Rectal smooth muscle tissue (tissue), 1 donor: Measurements from ENCODE around the gene XRN2.
"Not testable (repeated sequence)": the region's sequence is repeated elsewhere in the genome, so short reads cannot be mapped to it uniquely, and the experiment has no call there.

Experiments
- H3K27ac ChIP-seq: one replicate; pipeline ENCODE4 v1.7.0; 2013; ENCODE audit warnings: low read depth, low read length, inconsistent platforms
- H3K27me3 ChIP-seq: one replicate; pipeline ENCODE4 v1.7.0; 2013; ENCODE audit warnings: low read length; ENCODE audit not compliant: control insufficient read depth, insufficient read depth
- H3K36me3 ChIP-seq: one replicate; pipeline ENCODE4 v1.7.0; 2013; ENCODE audit warnings: low read length; ENCODE audit not compliant: control insufficient read depth, insufficient read depth
- H3K4me1 ChIP-seq: one replicate; pipeline ENCODE4 v1.7.0; 2013; ENCODE audit warnings: low read length; ENCODE audit not compliant: control insufficient read depth, insufficient read depth
- H3K4me3 ChIP-seq: one replicate; pipeline ENCODE4 v1.7.0; 2013; ENCODE audit warnings: low read length
- H3K9ac ChIP-seq: one replicate; pipeline ENCODE4 v1.7.0; 2013; ENCODE audit warnings: low read length

XRN2 gene

GRCh38 chr20:21396599-21397340, 93.6 kb downstream of the XRN2 start:
- Histone ChIP-seq H3K27me3 (peaks cover 33% of the 10 kb centered on the region), H3K36me3 (no peaks in the 10 kb centered on the region), H3K4me1 (no peaks in the 10 kb centered on the region), H3K4me3 (peak overlapping the region; percentile 8), H3K27ac (no peak overlapping the region), H3K9ac (no peak overlapping the region)

GRCh38 chr20:21397341-21398108, 94.4 kb downstream of the XRN2 start, which contains the start of gene NKX2-4:
Gene NKX2-4, minus strand, starts transcription at chr20:21397526. Its CDS starts 127 bp downstream, at chr20:21397399.
- Histone ChIP-seq H3K36me3 (no peaks in the 10 kb centered on the region), H3K27me3 (peaks cover 32% of the 10 kb centered on the region), H3K27ac (no peak within 1 kb of the TSS), H3K4me3 (peak within 1 kb of the TSS; percentile 8), H3K9ac (no peak within 1 kb of the TSS), H3K4me1 (no peaks in the 10 kb centered on the region)

GRCh38 chr20:21398109-21399004, 95.2 kb downstream of the XRN2 start:
- no peaks in the 10 kb centered on the region for H3K36me3 ChIP-seq
- H3K27ac ChIP-seq: no peak overlapping the region
- H3K4me3 ChIP-seq: no peak overlapping the region
- H3K27me3 ChIP-seq: peaks cover 27% of the 10 kb centered on the region
- H3K4me1 ChIP-seq: no peaks in the 10 kb centered on the region
- no peak overlapping the region for H3K9ac ChIP-seq

- H3K4me3 ChIP-seq: no peak overlapping the region
- peaks cover 24% of the 10 kb centered on the region for H3K27me3 ChIP-seq
- no peak overlapping the region for H3K9ac ChIP-seq
- H3K27ac ChIP-seq: no peak overlapping the region
- no peaks in the 10 kb centered on the region for H3K4me1 ChIP-seq
- H3K36me3 ChIP-seq: no peaks in the 10 kb centered on the region
Measured at GRCh38 chr20:21399005-21399475, 95.9 kb downstream of the XRN2 start.

- no peak overlapping the region for H3K27ac ChIP-seq
- H3K9ac ChIP-seq: no peak overlapping the region
- H3K36me3 ChIP-seq: no peaks in the 10 kb centered on the region
- peaks cover 2% of the 10 kb centered on the region for H3K27me3 ChIP-seq
- no peaks in the 10 kb centered on the region for H3K4me1 ChIP-seq
- H3K4me3 ChIP-seq: no peak overlapping the region
Measured at GRCh38 chr20:21411725-21412124, 108.6 kb downstream of the XRN2 start.

- not testable (repeated sequence) for H3K9ac ChIP-seq, H3K36me3 ChIP-seq, H3K27ac ChIP-seq, H3K27me3 ChIP-seq, H3K4me1 ChIP-seq, H3K4me3 ChIP-seq
Measured at GRCh38 chr20:21413996-21414395, 110.9 kb downstream of the XRN2 start.

- H3K27ac ChIP-seq, H3K9ac ChIP-seq, H3K27me3 ChIP-seq, H3K4me3 ChIP-seq, H3K4me1 ChIP-seq, H3K36me3 ChIP-seq: not testable (repeated sequence)
Measured at GRCh38 chr20:21419147-21419546, 116.0 kb downstream of the XRN2 start.

GRCh38 chr20:21421601-21422236, 118.6 kb downstream of the XRN2 start:
- Histone ChIP-seq H3K27me3 (no peaks in the 10 kb centered on the region), H3K4me3 (no peak overlapping the region), H3K27ac (no peak overlapping the region), H3K36me3 (no peaks in the 10 kb centered on the region), H3K9ac (no peak overlapping the region), H3K4me1 (no peaks in the 10 kb centered on the region)

- not testable (repeated sequence) for H3K27me3 ChIP-seq, H3K9ac ChIP-seq, H3K36me3 ChIP-seq, H3K4me3 ChIP-seq, H3K27ac ChIP-seq, H3K4me1 ChIP-seq
Measured at GRCh38 chr20:21423712-21424111, 120.6 kb downstream of the XRN2 start.

- Histone ChIP-seq H3K4me1 (no peaks in the 10 kb centered on the region), H3K4me3 (no peak overlapping the region), H3K9ac (no peak overlapping the region), H3K36me3 (no peaks in the 10 kb centered on the region), H3K27me3 (no peaks in the 10 kb centered on the region), H3K27ac (no peak overlapping the region)
Measured at GRCh38 chr20:21424846-21425245, 121.7 kb downstream of the XRN2 start.

- no peak overlapping the region for H3K9ac ChIP-seq
- no peaks in the 10 kb centered on the region for H3K27me3 ChIP-seq
- H3K4me3 ChIP-seq: no peak overlapping the region
- H3K27ac ChIP-seq: no peak overlapping the region
- no peaks in the 10 kb centered on the region for H3K4me1 ChIP-seq
- no peaks in the 10 kb centered on the region for H3K36me3 ChIP-seq
Measured at GRCh38 chr20:21430020-21430419, 126.9 kb downstream of the XRN2 start.

- H3K4me3 ChIP-seq: no peak overlapping the region
Measured at GRCh38 chr20:21432911-21433310, 129.8 kb downstream of the XRN2 start.

More at GRCh38 chr20:21432911-21433310, 129.8 kb downstream of the XRN2 start:
- Histone ChIP-seq H3K9ac (no peak overlapping the region), H3K4me1 (no peaks in the 10 kb centered on the region), H3K27ac (no peak overlapping the region), H3K36me3 (no peaks in the 10 kb centered on the region), H3K27me3 (no peaks in the 10 kb centered on the region)
